GM19468 (cell line): ENCODE results near the gene RETN.

ENCODE experiments used
- ATAC-seq: cut with Tn5 transposase; IDR thresholded peaks from one replicate; pipeline ENCODE4 v1.9.1; 2021; ENCODE audit warnings: mild to moderate bottlenecking, moderate library complexity, moderate number of reproducible peaks; ENCODE audit not compliant: unreplicated experiment; ENCODE audit errors: extremely low read depth

The RETN gene

DNA sequence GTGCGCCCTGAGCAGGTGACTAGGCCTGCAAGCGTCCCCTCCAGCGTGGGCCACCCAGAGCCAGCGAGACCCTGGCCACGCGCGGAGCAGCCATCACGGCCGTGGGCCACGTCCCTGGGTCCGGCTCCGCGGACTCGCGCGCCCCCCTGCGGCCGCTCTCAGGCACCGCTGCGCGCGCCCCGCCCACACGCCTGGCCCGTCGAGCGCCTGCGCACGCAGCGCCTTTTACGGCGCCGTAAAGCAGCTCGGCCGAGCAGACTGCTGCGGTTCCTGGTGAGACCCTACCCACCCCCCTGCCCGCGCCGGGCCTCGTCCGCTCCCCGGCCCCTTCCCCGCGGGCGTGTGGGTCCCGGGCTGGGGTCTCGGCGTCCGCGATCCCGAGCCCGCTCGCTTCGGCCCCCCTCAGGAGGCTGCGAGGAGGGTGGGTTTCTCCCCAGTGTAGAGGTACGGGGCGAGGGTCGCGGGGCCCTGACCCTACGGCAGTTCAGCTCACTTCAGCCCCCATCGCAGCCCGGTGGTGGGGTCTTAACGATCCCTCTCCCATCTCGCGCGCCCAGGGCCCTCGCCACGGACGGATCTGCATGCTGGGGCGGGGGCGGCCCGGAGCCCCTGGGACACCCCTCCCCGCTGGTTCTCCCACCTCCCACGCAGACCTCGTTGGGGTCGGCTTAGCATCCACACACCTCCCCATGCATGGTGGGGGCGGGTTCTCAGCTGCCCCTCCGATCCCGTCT is 11.9 kb downstream of the RETN start, which contains the start of gene TRAPPC5:
Gene TRAPPC5 (plus strand): TSS at position 228 of the 734 bp plus-strand sequence. CDS start 1,421 bp downstream, outside the sequence.
- peak; percentile 13 for ATAC-seq

DNA sequence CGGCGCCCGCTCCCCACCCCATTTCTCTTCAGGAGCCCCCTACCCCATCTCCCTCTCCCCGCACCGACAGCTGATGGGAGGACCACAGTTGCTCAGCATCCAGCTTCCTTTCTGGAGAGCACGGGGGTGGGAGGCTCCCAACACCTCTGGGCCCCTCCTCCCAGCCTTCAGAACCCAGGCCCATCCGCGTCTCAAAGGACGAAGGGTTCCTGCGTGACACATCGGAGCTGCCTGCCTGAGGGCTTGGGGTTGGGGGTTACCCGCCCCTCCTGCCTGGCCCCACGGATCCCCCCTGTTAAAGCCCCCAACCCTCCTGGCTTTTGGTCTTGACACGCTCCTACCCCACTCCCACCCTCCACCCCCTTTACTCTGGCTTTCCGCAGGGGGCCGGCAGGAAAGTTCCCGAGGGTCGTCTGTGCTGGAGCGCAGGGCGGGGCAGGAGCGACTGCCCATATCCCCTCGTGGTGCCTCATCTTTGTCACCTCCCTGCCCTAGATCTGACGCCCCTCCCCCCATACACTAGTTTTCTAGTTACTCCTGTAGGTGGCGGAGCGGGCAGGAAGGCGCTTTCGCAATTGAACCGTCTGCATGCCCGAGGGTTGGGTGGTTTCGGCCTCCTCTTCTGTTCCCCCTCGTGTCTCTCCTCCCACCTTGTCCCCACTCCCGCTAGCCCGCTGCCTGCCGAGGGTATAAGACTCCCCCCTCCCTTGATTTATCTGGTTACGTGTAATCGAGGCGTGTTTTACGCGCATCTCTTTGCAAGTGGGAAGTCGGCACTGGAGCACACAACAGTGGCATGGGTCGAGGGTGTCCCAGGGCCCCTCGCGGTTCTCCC is 12.7 kb downstream of the RETN start:
- ATAC-seq: no peak

DNA sequence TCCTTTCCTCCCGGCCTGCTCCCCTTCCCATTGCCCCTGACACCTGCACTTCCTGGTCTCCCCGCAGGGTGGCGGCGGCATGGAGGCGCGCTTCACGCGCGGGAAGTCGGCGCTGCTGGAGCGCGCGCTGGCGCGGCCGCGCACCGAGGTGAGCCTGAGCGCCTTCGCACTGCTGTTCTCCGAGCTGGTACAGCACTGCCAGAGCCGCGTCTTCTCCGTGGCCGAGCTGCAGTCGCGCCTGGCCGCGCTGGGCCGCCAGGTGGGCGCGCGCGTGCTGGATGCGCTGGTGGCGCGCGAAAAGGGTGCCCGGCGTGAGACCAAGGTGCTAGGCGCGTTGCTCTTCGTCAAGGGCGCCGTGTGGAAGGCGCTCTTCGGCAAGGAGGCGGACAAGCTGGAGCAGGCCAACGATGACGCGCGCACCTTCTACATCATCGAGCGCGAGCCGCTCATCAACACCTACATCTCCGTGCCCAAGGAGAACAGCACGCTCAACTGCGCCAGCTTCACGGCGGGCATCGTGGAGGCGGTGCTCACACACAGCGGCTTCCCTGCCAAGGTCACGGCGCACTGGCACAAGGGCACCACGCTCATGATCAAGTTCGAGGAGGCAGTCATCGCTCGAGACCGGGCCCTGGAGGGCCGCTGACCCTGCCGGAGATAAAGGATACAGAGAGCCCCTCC is 13.5 kb downstream of the RETN start:
- no peak for ATAC-seq

DNA sequence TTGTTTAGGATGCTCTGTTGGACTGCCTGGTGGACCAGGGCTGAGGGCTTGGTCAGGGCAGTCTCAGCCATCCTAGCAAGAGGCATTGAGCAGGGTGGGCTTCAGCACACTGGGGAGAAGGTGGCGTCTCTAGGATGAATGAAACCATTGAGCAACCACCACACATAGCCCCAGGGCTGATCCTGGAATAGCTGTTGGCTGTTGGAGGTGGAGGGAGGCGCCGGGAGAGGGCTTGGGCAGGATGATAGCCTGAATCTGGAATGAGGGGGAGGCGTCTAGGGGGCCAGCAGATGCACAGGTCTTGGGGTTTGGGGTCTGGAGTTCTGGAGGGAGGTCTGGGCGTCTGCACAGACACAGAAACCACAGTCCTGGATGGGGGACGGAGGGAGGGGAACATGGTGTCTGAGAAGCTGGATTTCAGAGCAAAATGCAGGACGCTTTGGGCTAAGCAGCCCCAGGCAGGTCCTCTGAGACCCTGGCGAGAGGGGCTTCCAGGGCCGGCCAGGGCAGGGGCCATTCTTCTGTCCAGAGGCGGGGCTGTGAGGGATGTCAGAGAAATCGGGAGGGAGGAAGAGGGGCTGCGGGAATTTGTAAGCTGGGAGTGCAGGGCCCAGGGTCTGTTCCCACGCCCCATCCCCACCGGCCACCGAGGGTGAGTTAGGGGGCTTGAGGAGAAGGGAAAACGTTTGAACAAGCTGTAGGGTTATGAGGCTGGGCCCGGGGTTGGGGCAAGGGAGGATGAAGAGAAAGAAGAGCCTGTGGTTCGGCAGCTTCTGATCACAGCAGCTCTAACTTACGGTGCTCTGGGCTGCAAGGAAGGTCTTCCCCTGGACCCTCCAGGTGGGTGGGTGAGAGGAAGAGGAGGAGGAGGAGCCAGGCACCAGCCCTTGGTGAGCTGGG is 16.9 kb downstream of the RETN start:
- no peak for ATAC-seq

DNA sequence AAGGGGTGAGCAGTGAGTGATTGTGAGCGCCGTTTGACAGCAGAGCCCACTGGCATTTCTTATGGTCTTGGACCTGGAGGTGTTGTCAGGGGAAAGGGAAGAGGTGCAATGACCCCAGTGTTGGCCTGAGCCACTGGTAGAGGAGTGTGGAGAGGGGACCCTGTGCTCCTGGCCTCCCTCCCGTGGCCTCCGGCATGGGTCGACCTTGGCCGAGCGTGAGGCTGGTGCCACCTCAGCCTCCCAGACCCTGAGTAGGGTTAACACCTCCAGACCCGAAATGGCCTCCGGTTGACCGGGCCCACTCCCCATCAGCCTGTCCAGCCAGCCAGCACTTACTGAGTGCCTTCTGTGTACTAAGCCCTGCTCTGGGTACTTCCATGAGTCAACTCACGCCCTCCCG is 18.3 kb downstream of the RETN start:
- ATAC-seq: no peak

DNA sequence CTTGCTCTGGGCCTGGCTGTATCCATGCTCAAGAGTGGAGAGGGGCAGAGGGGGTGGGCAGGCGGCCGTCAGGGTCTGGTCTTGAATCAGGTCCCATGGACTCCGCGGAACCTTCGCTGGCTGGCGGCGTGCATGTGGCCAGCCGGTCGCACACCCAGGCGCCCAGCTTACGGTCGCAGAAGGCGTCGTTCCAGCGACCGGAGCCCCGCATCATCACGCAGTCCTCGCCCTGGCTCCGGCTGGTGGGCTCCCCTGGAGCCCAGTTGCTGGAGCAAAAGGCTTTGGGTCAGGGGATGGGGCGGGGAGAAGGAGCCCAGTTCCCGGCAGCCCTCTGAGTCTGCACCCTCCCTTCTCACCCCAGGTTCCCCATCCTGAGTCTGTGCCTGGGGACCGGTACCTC is 20.3 kb downstream of the RETN start:
- ATAC-seq: no peak

DNA sequence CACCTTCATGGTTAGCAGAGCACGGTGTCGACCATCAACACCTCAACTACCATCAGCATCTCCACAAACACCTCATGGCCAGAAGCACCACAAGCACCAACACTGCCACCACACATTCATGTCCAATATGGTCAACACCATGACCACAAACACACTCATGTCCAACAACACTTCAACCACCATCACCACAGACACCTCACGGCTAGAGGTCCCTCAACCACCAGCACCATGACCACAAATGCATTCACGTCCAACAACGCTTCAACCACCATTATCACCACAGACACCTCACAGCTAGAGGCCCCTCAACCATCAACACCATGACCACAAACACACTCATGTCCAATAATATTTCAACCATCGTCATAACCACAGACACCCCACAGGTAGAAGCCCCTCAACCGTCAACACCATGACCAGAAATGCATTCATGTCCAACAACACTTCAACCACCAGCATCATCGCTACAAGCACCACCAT is 22.0 kb downstream of the RETN start:
- ATAC-seq: no peak

DNA sequence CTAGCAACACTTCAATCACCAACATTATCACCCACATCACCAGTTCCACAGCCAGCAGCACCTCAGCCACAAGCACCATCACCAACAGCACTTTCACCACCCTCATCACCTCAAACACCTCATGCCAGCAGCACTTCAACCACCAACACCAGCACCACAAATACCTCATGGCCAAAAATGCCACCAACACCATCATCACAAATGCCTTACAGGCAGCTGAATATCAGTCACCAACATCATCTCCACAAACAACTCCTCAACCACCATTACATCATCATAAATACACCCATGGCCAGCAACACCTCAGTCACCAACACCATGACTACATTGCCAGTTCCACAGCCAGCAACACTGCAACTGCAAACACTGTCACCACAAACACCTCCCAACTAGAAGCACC is 22.6 kb downstream of the RETN start:
- no peak for ATAC-seq

DNA sequence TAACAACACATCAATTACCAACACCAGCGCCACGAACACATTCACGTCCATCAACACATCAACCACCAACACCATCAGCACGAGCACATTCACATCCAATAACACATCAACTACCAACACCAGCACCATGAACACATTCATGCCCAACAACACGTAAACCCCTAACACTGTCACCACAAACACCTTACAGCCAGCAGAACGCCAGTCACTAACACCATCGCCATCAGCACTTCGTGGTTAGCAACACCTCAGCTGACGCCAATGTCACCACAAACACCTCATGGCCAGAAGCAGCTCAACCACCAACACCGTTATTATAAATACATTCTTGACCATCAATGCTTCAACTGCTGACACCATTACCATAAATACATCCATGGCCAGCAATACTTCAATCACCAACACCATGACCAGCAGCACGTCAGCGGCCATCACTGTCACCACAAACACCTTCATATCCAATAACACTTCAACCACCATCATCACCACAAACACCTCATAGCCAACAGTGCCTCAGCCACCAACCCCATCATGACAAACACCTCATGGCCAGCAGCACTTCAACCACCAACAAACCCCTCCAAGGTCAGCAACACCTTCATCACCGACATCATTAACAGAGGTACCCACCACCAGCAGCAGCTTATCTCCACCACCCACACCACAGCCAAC is 23.7 kb downstream of the RETN start:
- no peak for ATAC-seq

DNA sequence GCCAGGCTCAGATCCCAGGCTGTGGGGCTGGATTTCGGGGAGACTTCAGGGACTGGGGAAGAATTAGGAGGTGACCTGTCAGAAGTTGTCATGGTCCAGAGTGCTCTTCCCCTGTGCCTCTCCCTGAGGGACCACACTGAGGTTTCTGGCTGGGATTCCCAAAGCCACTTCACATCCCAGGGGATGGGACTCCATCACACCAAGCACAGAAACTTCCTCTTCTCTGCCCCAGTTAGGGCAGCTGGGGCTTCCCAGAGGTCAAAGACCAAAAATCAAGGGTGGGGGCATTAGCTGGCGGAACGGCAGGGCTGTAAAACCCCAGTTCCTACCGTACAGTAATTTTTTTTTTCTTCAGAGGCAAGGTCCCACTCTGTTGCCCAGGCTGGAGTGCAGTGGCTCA is 25.6 kb downstream of the RETN start:
- no peak for ATAC-seq

DNA sequence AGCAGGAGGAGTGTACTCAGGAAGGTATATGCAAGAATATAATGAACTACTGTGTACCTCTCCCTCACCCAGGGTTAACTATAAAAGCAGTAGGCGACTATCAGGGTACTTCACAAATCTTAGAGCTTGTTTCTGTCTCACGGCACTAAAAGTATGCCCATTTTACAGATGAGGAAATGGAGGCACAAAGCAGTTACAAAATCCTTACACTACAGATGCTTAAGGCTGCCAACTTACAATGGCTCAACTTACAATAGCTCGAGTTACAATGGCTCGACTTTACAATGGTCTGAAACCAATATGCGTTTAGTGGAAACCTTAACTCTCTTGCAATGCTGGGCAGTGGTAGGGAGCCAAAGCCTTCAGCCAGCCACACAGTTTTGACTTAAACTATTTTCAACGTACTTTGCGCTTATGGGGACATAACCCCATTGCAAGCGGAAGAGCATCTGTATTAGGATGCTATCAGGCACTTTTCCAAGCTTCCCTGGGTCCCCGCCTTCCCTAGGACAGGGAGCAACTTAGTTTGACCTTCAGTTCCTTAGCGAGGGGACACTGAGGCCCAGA is 29.0 kb downstream of the RETN start:
- no peak for ATAC-seq

DNA sequence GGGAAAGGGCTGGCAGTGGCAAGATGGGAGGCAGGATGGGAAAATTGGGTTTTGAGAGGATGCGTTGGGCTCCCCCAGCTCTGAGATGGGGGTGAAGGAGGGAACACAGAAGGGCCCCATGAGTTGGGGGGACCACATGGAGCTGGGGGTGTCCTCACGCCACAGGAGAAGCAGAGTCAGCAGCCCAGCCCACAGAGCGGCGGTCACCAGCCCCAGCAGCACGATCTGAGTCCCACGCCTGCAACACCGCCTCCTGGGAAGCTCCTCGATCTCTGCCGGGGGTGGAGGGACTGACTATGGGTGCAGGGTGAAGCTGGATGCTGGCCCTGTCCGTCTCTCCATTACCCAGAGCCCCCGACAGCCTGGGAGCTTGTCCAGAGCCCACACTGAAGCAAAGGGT is 29.7 kb downstream of the RETN start:
- no peak for ATAC-seq

DNA sequence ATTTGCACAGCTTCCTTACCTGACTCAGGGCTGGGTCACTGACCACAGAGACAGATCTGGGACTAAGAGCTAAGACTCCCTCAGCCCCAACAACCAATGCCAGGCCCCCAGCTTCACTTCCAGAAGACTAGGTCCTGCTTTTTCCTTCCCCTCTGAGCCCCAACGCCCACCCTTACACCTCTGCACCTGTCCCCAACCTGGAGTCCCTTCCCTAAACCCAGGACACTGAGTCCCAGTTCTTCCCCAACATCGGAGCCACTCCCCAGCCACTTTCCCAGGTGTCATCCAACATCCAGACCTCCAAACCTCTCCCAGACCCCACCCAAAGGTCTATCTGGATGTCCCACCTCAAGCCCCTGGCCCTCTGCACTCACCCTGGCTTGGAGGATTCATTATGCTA is 30.2 kb downstream of the RETN start:
- ATAC-seq: no peak

DNA sequence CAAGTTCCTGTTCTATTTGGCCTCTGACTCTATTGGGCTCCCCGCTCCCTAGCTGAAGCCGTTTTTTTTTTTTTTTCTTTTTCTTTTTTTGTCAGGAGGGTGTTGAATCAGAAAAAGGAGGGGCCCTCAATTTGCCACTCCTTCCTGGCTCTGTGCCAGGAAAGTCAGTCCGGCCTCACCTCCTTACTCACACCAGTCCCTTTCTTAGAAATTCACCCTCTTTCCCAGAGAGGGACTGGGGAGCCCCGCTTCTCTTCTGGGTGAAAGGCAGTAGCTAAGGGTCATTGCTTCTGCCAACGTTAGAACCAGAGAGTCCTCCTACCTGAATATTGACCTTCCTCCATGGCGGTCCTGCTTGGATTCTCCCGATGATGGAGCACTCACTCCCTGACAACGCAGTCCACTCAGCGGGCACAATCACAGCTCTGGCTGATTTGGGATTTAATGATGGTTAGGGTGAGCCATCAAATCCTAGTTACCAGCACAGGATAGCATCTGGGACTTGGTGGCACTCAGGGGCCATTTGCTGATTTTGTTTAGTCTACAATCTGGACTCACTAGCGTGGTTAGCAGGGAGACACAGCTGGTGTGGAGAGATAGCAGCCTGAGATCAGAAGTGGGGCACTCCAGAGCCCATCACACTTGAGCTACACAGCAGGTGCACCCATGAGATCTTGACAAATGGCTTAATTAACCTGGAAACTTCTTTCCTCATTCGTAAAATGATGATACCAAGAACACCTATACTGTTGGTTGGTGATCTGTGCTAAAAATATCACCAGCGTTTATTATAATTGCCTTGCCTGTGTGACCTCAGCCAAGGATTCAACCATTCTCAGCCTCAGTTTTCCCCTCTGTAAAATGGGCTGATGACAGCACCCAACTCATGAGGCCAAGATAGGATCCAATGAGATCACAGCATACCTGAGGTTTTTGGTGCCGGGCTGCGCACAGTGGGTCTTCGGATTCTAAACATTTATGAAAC is 30.9 kb downstream of the RETN start:
- no peak for ATAC-seq

DNA sequence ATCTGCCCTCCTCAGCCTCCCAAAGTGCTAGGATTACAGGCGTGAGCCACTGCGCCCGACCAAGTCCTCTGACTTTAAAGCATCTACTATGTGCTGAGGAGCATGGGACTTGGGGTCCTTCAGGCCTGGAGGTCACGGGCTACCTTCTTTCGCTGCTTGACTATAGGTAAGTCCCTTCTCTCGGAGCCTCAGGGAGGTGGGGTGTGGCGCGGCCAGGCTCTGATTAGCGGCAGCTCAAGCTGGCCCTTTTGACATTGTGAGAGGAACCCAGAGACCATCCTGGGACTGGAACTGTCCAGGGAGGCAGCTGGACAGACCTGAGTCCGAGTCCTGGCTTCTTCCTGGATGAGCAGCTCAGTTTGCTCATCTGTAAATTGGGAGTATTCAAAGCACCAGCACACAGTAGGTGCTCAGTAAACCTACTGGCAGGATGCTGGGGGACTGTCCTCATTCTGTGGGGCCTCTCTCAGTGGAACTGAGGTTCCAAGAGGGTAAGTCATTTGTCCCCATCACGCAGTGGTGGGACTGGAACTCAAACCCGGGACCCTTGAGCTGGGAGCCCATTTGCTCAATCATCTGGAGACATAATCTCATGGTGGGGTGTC is 32.3 kb downstream of the RETN start:
- ATAC-seq: no peak

DNA sequence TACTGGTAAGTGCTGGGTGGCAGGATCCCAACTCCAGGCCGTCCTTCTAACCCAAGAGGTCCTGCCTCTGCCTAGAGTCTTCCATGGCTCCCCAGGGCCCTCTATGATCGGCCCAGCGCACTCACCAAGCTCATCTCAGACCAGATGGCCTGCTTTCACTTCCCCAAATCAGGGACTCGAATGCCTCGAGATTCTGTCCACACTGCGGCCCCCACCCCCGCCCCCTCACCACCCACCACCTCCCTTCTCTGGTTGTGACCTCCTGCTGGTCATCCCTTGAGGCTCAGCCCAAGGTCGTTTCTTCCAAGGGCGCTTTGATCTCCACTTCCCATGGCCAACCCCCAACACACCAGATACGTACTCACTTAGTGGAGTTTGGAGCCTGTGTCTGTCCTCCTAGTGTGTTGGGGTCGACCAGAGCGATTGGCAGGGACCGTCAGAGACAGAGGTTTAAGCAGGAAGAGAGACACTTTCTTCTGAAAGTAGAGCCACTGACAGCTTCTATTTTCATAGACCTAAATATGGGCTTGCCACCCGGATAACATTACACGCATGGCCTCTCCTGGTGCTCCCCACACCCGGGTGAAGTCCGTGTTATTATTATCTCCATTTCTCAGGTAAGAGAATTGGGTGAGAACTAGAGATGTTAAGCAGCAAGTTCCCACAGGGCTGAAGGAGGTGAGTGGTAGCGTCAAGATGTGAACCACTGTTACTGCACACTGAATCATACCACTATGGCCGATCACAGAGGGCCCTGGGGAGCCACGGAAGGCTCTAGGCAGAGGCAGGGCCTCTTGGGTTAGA is 33.0 kb downstream of the RETN start, which contains the start of gene FCER2:
Gene FCER2 (minus strand): TSS at position 478 of the 804 bp plus-strand sequence. CDS start 2,371 bp downstream, outside the sequence.
- ATAC-seq: no peak
